NCI-H2171 treated with DMSO at 0.1 percent for 48 hours (cell line): ENCODE measurements around the gene MRPL11.
A peak's percentile ranks its signal among the peaks of the same experiment; 100 is the strongest.
"Not testable (repeated sequence)": the region's sequence is repeated elsewhere in the genome, so short reads cannot be mapped to it uniquely, and the experiment has no call there.

Experiments used
- DNase-seq: peaks from one replicate; lab custom pipeline; 2025; lab: John Stamatoyannopoulos, UW

The MRPL11 gene

DNA sequence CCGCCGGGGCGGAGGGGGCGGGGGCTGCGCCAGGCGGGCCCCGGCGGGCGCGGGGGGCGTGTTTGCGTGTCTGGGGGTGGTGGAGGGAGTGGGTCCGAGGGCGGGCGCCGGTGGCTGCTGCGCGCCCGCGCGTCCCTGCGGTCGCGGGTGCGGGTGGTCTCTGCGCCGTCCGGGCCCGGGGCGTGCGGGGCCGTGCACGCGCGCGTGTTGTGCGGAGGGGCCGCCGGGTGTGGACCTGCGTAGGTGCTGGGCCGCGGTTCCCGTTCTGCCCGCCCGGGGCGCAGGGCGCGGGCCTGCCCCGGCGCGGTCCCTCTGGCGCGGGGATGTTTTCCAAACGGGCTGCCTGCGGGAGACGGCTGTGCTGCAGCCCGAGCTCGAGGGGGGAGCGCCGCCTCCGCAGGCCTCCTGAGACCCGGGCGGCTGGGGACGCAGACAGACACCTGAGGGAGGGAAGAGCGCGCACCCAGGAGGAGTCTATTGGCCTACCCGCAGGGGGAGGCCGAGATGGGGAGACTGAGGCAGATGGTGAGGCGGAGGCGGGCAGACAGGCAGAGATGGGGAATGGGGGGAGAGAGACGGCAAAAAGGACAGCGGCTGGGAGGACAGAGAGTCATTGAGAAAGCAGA is 28.5 kb upstream of the MRPL11 start:
- DNase-seq = peak; percentile 56

DNA sequence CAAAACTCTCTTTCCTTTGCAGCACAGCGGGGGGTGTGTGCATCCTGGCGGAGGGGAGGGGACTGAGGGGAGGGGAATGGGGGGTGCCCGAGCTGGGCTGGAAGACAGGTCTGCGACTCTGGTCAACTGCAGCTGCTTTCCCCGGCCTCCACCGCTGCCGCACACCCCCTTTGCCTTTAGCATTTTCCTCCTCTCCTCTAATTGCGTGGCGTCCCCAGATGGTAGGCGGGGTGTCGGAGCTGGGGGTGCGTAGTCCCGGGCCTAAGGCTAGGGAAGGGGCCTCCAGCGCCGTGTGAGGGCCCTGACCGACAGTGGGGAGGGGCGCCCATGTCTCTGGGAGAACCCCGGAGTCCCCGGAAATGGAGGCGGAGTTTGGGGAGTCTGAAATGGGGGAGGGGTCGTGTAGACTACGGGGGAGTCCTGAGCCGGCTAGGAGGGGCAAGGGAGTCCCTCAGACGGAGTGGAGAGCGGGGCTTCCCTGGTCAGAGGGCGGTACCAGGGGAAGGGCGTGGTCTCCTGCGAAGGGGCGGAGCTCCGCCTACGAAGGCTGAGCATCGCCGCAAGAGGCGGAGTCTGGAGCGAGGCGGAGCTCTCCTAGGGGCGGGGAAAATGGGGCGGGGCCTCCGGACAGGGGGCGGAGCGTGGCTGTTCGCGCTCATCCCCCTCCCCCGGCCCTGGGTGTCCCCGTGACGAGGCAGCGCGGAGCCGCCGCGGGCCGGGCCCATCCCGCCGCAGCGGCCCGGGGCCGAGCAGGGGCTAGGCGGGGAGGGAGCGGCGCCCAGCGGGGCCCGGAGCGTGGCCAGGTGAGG is 27.8 kb upstream of the MRPL11 start, which contains the start of gene PELI3:
PELI3 (plus strand) TSS at position 681 of the 809 bp plus-strand sequence. CDS start 1,224 bp downstream, outside the sequence.
- DNase-seq = peak; percentile 90

GRCh38 chr11:66465373-66466224 is 27.0 kb upstream of the MRPL11 start:
- DNase-seq = peak; percentile 26

- DNase-seq = no peak
Measured at GRCh38 chr11:66464916-66465315, 26.3 kb upstream of the MRPL11 start.

DNA sequence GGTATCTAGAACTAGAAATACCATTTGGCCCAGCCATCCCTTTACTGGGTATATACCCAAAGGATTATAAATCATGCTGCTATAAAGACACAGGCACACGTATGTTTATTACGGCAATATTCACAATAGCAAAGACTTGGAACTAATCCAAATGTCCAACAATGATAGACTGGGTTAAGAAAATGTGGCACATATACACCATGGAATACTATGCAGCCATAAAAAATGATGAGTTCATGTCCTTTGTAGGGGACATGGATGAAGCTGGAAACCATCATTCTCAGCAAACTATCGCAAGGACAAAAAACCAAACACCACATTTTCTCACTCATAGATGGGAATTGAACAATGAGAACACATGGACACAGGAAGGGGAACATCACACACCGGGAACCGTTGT is 25.5 kb upstream of the MRPL11 start:
- not testable (repeated sequence) for DNase-seq

- DNase-seq = no peak
Measured at GRCh38 chr11:66462911-66463310, 24.3 kb upstream of the MRPL11 start.

GRCh38 chr11:66462010-66462409 is 23.4 kb upstream of the MRPL11 start:
- no peak for DNase-seq

GRCh38 chr11:66459138-66459778 is 20.6 kb upstream of the MRPL11 start:
- no peak for DNase-seq

GRCh38 chr11:66457826-66458225 is 19.2 kb upstream of the MRPL11 start:
- DNase-seq = no peak

DNA sequence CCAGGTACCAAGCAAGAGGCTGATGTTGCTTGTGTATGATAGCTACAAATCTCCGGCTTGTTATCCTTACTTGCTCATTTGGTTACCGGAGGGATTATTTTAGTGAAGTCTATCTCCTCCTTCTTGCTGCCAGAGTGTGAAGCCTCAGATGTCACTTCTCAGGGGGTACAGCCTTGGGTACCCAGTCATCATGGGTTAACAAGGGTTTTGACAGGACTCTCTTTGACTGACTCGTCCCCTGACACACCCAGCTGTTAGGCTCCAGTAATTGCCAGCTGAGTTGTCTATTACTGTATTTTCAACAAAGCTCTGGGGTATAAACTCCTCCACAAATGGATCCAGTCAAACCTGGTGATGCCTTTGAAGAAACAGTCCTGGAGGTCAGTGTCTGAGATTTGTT is 16.2 kb upstream of the MRPL11 start:
- DNase-seq = no peak

DNA sequence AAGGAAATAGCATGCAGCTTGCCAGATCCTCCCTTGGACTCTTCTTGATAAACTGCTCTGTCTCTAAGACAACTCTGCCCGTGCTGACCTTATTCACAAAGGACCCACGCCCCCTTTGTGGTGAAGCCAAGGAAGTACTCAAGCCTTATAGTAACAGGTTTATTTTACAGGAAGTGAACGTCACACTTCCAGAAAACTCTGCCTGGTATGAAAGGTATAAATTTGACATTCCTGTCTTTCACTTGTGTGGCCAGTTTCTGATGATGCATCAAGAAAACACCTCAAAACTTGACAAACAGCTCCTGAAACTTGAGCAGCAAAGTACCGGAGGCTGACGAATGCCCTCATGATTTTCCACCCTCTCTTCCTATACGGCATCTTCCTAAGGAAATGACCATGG is 15.6 kb upstream of the MRPL11 start:
- no peak for DNase-seq

DNA sequence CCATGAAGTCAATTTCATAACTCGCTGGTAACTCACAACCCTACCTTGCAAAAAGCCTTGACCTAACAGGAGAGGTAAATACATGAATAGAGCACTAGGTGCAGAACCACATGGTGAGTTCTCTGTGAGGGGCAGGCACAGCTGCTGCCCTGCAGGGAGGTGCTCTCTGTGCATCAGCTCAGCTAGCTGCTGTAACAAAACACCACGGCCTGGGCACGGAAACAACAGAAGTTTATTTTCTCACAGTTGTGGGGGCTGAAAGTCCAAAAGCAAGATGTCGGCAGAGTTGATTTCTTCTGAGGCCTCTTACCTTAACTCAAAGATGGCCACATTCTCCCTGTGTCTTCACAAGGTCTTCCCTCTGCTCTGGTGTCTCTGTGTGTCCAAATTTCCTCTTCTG is 13.0 kb upstream of the MRPL11 start:
- DNase-seq = no peak

- no peak for DNase-seq
Measured at GRCh38 chr11:66450560-66450959, 11.9 kb upstream of the MRPL11 start.

DNA sequence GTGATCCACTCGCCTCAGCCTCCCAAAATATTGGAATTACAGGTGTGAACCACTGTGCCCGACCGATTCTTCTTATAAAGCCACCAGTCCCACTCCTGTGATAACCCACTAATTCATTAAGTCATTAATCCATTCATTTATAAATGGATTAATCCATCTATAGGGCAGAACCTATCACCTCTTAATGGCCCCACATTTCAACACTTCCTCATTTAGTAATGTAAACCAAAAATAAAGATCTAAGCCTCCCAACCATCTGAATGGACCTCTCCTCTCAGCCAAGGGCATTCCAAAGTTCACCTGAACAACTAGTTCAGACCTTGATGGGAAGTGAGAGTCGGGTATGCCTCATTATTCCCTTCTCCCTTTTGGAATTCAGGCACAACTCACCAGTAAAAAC is 9.9 kb upstream of the MRPL11 start:
- DNase-seq = no peak

GRCh38 chr11:66447012-66447411 is 8.4 kb upstream of the MRPL11 start:
- no peak for DNase-seq

DNA sequence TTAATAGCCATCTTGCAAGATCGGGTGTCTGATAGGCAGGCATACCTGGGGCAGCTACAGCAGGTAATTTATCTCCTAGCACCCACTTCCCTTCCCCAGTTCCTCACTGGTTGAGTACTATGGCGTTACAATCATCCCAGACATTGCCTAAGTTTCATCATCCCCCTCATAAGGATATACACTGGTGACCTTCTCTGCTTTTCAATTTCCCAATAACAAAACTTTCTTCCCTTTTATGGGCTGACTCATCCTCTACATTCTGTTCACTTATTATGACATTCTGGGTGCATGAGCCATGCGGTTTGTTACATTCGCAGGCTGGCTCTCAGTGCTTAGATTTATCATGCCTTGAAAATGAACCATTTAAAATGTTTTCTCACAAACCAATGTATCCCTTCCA is 5.0 kb upstream of the MRPL11 start:
- DNase-seq = no peak

DNA sequence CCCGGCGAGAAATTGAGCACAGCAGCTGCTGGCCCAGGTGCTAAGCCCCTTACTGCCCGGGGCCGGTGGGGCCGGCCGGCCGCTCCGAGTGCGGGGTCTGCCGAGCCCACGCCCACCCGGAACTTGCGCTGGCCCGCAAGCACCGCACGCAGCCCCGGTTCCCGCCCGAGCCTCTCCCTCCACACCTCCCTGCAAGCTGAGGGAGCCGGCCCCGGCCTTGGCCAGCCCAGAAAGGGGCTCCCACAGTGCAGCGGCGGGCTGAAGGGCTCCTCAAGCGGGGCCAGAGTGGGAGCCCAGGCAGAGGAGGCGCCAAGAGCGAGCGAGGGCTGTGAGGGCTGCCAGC is 2.3 kb upstream of the MRPL11 start:
- DNase-seq = not testable (repeated sequence)

GRCh38 chr11:66440101-66440939 is 1.7 kb upstream of the MRPL11 start:
- DNase-seq = not testable (repeated sequence)

GRCh38 chr11:66437979-66438503 is 607 bp downstream of the MRPL11 start:
- no peak for DNase-seq

DNA sequence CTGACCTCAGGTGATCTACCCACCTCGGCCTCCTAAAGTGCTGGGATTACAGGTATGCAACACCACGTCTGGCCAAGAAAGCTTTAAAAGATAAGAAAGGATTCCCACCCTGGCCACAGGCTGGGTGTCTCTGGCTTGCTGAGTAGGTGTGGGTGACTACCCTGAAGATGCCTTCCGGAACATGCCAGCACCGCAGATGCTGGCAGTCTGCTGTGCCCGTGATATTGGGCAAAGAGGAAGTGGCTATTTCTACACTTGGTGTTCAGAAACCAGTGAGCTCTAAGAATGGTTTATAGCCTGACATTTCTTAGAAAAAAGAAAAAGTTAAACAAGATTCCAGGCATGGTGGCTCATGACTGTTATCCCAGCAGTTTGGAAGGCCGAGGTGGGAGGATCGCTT is 6.1 kb downstream of the MRPL11 start:
- DNase-seq = no peak

- DNase-seq = not testable (repeated sequence)
Measured at GRCh38 chr11:66431871-66432329, 6.7 kb downstream of the MRPL11 start.
